ENCODE results near the gene MRPL20. TPM values are rescaled to one million over a fixed set of nuclear protein-coding genes. Genes with fewer than 3 reads are reported as not detected.
"Not testable (repeated sequence)": the region's sequence is repeated elsewhere in the genome, so short reads cannot be mapped to it uniquely, and the experiment has no call there.

Gene MRPL20
- total RNA-seq, 1 donor from 2014 or later = 86.9 TPM

DNA sequence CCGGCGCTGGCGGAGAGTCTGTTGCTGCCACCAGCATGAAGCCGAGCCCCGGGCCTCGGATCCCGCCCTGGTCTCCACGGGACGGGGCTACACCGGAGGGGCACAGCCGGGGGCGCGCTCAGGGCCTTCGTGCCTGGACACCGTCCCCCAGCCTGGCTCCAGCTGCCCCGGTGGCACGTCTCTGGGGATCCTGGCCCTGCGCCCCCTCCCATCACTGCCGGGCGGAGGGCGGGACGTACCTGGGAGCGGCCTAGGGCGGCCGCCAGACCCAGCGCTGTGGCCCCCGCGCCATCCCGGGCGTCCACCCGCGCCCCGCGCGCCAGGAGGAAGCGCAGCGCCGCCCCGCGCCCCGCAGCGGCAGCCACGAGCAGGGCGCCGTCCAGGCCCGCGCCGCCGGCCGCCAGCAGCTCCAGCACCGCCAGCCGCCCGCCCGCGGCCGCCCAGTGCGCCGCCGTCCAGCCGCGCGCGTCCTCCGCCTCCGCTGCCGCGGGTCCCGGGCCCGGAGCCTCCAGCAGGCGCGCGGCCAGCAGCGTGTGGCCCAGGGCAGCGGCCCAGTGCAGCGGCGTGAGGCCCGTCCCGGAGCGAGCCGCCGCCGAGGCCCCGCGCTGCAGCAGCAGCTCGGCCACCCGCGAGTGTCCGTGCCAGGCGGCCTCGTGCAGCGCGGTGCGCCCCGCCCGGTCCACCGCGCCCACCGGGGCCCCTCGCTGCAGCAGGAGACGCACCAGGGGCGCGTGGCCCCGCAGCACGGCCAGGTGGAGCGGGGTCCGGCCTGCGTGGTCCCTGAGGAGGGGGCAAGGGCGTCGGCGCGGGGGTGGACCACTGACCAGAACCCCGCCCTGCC lies 12.9 kb upstream of the MRPL20 start:
- TF ChIP-seq, protein P1, sequence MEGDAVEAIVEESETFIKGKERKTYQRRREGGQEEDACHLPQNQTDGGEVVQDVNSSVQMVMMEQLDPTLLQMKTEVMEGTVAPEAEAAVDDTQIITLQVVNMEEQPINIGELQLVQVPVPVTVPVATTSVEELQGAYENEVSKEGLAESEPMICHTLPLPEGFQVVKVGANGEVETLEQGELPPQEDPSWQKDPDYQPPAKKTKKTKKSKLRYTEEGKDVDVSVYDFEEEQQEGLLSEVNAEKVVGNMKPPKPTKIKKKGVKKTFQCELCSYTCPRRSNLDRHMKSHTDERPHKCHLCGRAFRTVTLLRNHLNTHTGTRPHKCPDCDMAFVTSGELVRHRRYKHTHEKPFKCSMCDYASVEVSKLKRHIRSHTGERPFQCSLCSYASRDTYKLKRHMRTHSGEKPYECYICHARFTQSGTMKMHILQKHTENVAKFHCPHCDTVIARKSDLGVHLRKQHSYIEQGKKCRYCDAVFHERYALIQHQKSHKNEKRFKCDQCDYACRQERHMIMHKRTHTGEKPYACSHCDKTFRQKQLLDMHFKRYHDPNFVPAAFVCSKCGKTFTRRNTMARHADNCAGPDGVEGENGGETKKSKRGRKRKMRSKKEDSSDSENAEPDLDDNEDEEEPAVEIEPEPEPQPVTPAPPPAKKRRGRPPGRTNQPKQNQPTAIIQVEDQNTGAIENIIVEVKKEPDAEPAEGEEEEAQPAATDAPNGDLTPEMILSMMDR (IDR thresholded peaks at IDR 0.05) = no peak
- H3K9me3 Mint-ChIP-seq (ENCODE audit: unreplicated experiment) = no peaks in the 10 kb centered on the region
- H3K27ac Mint-ChIP-seq (ENCODE audit: unreplicated experiment) = no peak overlapping the region
- H3K4me3 Mint-ChIP-seq (ENCODE audit: unreplicated experiment) = no peak overlapping the region
- no peaks in the 10 kb centered on the region for H3K4me1 Mint-ChIP-seq (ENCODE audit: unreplicated experiment)
- no peaks in the 10 kb centered on the region for H3K27me3 Mint-ChIP-seq (ENCODE audit: unreplicated experiment)
- no peaks in the 10 kb centered on the region for H3K36me3 Mint-ChIP-seq (ENCODE audit: unreplicated experiment)
- no peak for DNase-seq (ENCODE audit: extremely low spot score, unreplicated experiment)

DNA sequence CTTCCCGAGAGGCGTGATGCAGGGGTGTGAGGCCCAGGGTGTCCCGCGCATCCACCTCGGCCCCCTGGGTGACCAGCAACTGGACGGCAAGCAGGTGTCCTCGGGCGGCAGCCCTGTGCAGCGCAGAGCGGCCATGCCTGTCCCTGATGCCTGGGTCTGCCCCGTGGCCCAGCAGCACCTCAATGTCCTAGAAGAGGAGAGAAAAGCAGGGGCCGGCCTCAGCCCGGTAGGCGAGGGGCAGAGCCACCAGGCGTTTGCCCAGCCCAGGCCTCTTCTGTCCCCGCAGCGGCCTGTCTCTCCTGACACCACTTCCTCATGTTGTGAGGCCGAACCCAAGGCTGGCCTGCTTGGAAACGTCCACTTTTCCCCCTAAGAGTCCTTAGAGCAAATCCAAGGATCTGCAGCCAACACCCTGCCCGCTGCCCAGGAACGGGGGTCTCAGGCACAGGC lies 12.3 kb upstream of the MRPL20 start:
- Mint-ChIP-seq H3K4me1 (ENCODE audit: unreplicated experiment) (no peaks in the 10 kb centered on the region), H3K27me3 (ENCODE audit: unreplicated experiment) (no peaks in the 10 kb centered on the region), H3K9me3 (ENCODE audit: unreplicated experiment) (no peaks in the 10 kb centered on the region), H3K27ac (ENCODE audit: unreplicated experiment) (no peak overlapping the region), H3K4me3 (ENCODE audit: unreplicated experiment) (no peak overlapping the region), H3K36me3 (ENCODE audit: unreplicated experiment) (no peaks in the 10 kb centered on the region)
- DNase-seq (ENCODE audit: extremely low spot score, unreplicated experiment) = no peak
- TF ChIP-seq, protein P1 (IDR thresholded peaks at IDR 0.05) = no peak

DNA sequence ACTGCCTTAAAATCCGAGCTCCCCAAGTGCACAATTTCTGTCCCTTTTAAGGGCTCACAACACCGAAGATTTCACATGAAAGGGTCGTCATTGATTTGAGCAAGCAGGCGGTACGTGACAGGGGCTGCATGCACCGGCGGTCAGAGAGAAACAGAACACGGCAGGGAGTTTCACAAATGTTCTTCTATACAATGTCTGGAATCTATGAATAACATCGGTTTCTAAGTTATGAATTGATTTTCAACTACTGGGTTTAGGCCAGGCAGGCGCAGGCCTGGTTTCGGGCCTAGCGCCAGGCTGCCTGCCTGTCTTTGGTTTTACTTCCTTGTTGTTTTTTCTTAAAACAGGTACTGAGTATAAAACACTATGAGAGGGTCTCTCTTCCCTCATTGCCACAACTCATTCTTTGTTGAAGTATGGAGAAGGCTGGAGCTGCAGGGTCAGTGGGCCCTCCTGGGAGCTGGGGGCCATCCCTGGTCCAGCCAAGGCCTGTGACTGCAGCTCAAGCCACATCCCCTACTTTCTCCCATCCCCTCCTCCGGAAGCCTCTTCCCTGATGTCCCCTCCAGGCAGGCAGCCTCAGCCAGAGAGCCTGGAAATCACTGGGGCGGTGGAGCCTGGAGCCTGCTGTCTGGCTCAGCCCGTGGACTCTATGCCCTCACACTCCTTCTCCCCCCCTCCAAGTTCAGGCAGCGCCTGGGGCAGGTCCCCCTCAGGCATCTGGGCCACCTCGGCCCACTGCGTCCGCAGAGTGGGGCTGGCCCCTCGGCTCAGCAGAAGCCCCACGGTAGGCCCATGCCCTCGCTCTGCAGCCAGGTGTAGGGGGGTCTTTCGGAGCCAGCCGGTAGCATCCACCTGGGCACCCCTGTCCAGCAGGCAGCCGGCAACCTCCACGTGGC lies 11.6 kb upstream of the MRPL20 start:
- DNase-seq (ENCODE audit: extremely low spot score, unreplicated experiment) = no peak
- no peaks in the 10 kb centered on the region for H3K9me3 Mint-ChIP-seq (ENCODE audit: unreplicated experiment)
- no peaks in the 10 kb centered on the region for H3K4me1 Mint-ChIP-seq (ENCODE audit: unreplicated experiment)
- no peaks in the 10 kb centered on the region for H3K27me3 Mint-ChIP-seq (ENCODE audit: unreplicated experiment)
- H3K4me3 Mint-ChIP-seq (ENCODE audit: unreplicated experiment) = no peak overlapping the region
- TF ChIP-seq, protein P1 (IDR thresholded peaks at IDR 0.05) = no peak
- H3K27ac Mint-ChIP-seq (ENCODE audit: unreplicated experiment) = no peak overlapping the region
- no peaks in the 10 kb centered on the region for H3K36me3 Mint-ChIP-seq (ENCODE audit: unreplicated experiment)

DNA sequence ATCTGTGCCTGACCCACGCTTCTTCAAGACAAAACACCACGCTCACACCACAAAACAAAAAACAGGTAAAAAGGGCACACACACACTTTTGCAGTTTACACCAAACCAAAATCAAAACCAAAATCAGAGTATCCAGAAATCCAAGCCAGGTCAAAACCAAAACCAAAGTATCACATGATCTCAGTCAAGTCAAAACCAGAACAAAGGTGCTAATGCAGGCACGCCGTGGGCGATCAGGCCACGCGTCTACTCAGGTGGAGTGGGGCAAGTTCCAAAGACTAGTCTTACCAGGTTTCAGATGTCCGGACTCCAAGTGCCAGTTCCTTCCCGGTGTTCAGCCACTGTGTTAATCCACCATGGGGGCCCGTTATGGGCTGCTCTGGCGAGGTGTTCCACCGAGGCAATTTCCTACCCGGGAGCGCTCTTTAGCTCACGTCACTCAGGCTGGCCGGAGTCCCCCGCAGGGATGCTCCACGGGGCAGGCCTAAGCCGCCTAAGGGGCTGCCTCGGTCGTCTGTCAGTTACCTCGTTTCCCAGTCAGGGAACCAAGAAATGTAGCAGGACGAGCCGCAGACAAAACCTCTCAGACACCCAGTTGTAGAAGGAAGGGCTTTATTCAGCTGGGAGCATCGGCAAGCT lies 10.9 kb upstream of the MRPL20 start:
- H3K9me3 Mint-ChIP-seq (ENCODE audit: unreplicated experiment); H3K27me3 Mint-ChIP-seq (ENCODE audit: unreplicated experiment); H3K4me3 Mint-ChIP-seq (ENCODE audit: unreplicated experiment); DNase-seq (ENCODE audit: extremely low spot score, unreplicated experiment); H3K36me3 Mint-ChIP-seq (ENCODE audit: unreplicated experiment); H3K27ac Mint-ChIP-seq (ENCODE audit: unreplicated experiment); H3K4me1 Mint-ChIP-seq (ENCODE audit: unreplicated experiment): not testable (repeated sequence)

DNA sequence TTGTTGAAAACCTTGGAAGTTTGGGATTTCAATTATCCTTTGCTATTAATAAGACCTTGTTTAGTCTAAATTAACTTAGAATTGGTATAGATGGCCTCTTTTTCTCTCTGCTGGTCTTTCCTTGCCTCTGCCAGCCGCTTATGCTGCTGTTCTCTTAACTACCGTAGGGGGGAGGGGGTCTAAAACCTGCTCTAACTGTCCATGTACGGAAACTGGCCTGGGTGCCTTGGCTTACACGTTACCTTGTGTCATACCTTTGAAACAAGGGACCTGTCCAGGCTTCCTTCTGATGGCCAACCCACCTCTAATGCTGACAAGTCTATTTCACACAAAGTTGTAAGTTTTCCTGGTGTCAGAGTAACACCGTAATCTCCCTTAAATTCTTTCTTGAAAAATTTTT lies 10.3 kb upstream of the MRPL20 start:
- H3K9me3 Mint-ChIP-seq (ENCODE audit: unreplicated experiment); H3K27me3 Mint-ChIP-seq (ENCODE audit: unreplicated experiment); H3K27ac Mint-ChIP-seq (ENCODE audit: unreplicated experiment); H3K4me3 Mint-ChIP-seq (ENCODE audit: unreplicated experiment); H3K36me3 Mint-ChIP-seq (ENCODE audit: unreplicated experiment); DNase-seq (ENCODE audit: extremely low spot score, unreplicated experiment); H3K4me1 Mint-ChIP-seq (ENCODE audit: unreplicated experiment): not testable (repeated sequence)
